ENCODE data around the gene DCC.

- TF ChIP-seq EZH2phosphoT487 (IDR thresholded peaks at IDR 0.05; ENCODE audit: insufficient read depth, low read depth): no peak
- TF ChIP-seq EZH2 (IDR thresholded peaks at IDR 0.05; ENCODE audit: insufficient read depth, poor library complexity, severe bottlenecking): no peak
Measured at GRCh38 chr18:53268455-53268854, 928.5 kb downstream of the DCC start.
